Osteocyte (in vitro differentiated cells): ENCODE measurements around the gene FCHO1. TPM values are rescaled to one million over a fixed set of nuclear protein-coding genes. Genes with fewer than 3 reads are reported as not detected.
A peak's percentile ranks its signal among the peaks of the same experiment; 100 is the strongest.
"Not testable (repeated sequence)": the region's sequence is repeated elsewhere in the genome, so short reads cannot be mapped to it uniquely, and the experiment has no call there.

ENCODE experiments used
- DNase-seq: peaks from one replicate; pipeline ENCODE4 v3.0.0; 2021; ENCODE audit warnings: mixed read lengths; ENCODE audit not compliant: unreplicated experiment; ENCODE audit errors: extremely low spot score
- H3K27ac Mint-ChIP-seq: one replicate; pipeline ENCODE4 v1.8.0; 2021; ENCODE audit warnings: mild to moderate bottlenecking, mixed read lengths; ENCODE audit not compliant: unreplicated experiment
- H3K27me3 Mint-ChIP-seq: one replicate; pipeline ENCODE4 v1.8.0; 2021; ENCODE audit warnings: mixed read lengths; ENCODE audit not compliant: unreplicated experiment
- H3K36me3 Mint-ChIP-seq: one replicate; pipeline ENCODE4 v1.8.0; 2021; ENCODE audit warnings: mixed read lengths; ENCODE audit not compliant: unreplicated experiment
- H3K4me1 Mint-ChIP-seq: one replicate; pipeline ENCODE4 v1.8.0; 2021; ENCODE audit warnings: mixed read lengths; ENCODE audit not compliant: unreplicated experiment
- H3K4me3 Mint-ChIP-seq: one replicate; pipeline ENCODE4 v1.8.0; 2021; ENCODE audit warnings: mild to moderate bottlenecking, moderate library complexity, mixed read lengths; ENCODE audit not compliant: unreplicated experiment
- H3K9me3 Mint-ChIP-seq: one replicate; pipeline ENCODE4 v1.8.0; 2021; ENCODE audit warnings: mixed read lengths; ENCODE audit not compliant: unreplicated experiment
- CTCF ChIP-seq: fragments of 200-600 bp; sonication (generic); IDR thresholded peaks from 2 replicates; pipeline ENCODE4 v1.5.0; 2021; ENCODE audit warnings: antibody characterized with exemption, mild to moderate bottlenecking, moderate library complexity
- total RNA-seq: library from RNA; stranded (reverse); gene quantifications from 2 replicates; pipeline ENCODE4 v1.2.1, GENCODE V29; 2021

The FCHO1 gene
- total RNA-seq, 1 donor from 2014 or later, result 0.56 TPM

- peaks cover 8% of the 10 kb centered on the region for H3K27me3 Mint-ChIP-seq
- no peak overlapping the region for H3K27ac Mint-ChIP-seq
- peaks cover 13% of the 10 kb centered on the region for H3K4me1 Mint-ChIP-seq
Measured at GRCh38 chr19:17778968-17779929, 28.0 kb downstream of the FCHO1 start.

DNA sequence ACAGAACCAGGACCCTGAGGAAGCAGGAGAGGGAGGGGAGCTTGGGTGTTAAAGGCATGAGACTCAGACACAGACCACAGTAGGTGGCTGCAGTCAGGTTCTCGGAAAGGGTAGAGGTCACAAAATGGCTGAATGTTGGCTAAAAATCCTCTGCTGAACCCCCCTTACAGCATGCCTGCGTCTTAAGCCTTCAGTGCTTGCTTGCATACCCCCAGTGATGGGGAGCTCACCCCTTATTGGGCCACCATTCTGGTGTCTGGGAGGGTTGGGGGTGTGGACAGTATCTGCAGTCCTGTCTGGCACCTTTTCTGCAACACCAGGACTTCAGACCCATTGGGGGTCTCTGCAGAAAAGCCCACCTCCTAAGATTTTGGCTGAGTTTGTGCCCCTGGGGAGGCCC is 29.5 kb downstream of the FCHO1 start:
- TF ChIP-seq CTCF, result no peak
- Mint-ChIP-seq H3K36me3 (no peaks in the 10 kb centered on the region), H3K27me3 (peaks cover 8% of the 10 kb centered on the region), H3K4me3 (no peak overlapping the region), H3K4me1 (peaks cover 13% of the 10 kb centered on the region), H3K9me3 (no peaks in the 10 kb centered on the region), H3K27ac (no peak overlapping the region)
- DNase-seq, result no peak

More at GRCh38 chr19:17778968-17779929, 28.0 kb downstream of the FCHO1 start:
- no peak for DNase-seq
- no peak for TF ChIP-seq CTCF
- H3K4me3 Mint-ChIP-seq, result no peak overlapping the region
- H3K9me3 Mint-ChIP-seq, result no peaks in the 10 kb centered on the region
- no peaks in the 10 kb centered on the region for H3K36me3 Mint-ChIP-seq

- not testable (repeated sequence) for H3K9me3 Mint-ChIP-seq, DNase-seq, H3K36me3 Mint-ChIP-seq
Measured at GRCh38 chr19:17783721-17784120, 32.4 kb downstream of the FCHO1 start.

GRCh38 chr19:17784201-17785008 is 33.1 kb downstream of the FCHO1 start:
- no peak for DNase-seq
- H3K27me3 Mint-ChIP-seq, result no peaks in the 10 kb centered on the region
- H3K27ac Mint-ChIP-seq, result no peak overlapping the region
- H3K36me3 Mint-ChIP-seq, result no peaks in the 10 kb centered on the region
- no peak overlapping the region for H3K4me3 Mint-ChIP-seq
- no peaks in the 10 kb centered on the region for H3K9me3 Mint-ChIP-seq
- TF ChIP-seq CTCF, result peak; percentile 80
- H3K4me1 Mint-ChIP-seq, result peaks cover 3% of the 10 kb centered on the region

More at GRCh38 chr19:17783721-17784120, 32.4 kb downstream of the FCHO1 start:
- H3K27me3 Mint-ChIP-seq, H3K4me1 Mint-ChIP-seq, H3K27ac Mint-ChIP-seq, H3K4me3 Mint-ChIP-seq: not testable (repeated sequence)

GRCh38 chr19:17787274-17787913 is 36.1 kb downstream of the FCHO1 start:
- no peak overlapping the region for H3K27ac Mint-ChIP-seq
- no peak for DNase-seq
- no peaks in the 10 kb centered on the region for H3K27me3 Mint-ChIP-seq
- H3K36me3 Mint-ChIP-seq, result no peaks in the 10 kb centered on the region
- peaks cover 4% of the 10 kb centered on the region for H3K4me1 Mint-ChIP-seq
- TF ChIP-seq CTCF, result no peak
- H3K9me3 Mint-ChIP-seq, result no peaks in the 10 kb centered on the region
- no peak overlapping the region for H3K4me3 Mint-ChIP-seq
